Measurements from ENCODE around the gene PTPRU. TPM values are rescaled to one million over a fixed set of nuclear protein-coding genes. Genes with fewer than 3 reads are reported as not detected.
A peak's percentile ranks its signal among the peaks of the same experiment; 100 is the strongest.

PTPRU gene
- total RNA-seq, 1 donor from 2014 or later, result 3.5 TPM

- Mint-ChIP-seq H3K4me1 (ENCODE audit: unreplicated experiment) (no peaks in the 10 kb centered on the region), H3K27me3 (ENCODE audit: unreplicated experiment) (peaks cover 25% of the 10 kb centered on the region), H3K4me3 (ENCODE audit: unreplicated experiment) (no peak overlapping the region), H3K27ac (ENCODE audit: unreplicated experiment) (no peak overlapping the region), H3K36me3 (ENCODE audit: unreplicated experiment) (no peaks in the 10 kb centered on the region), H3K9me3 (ENCODE audit: unreplicated experiment) (no peaks in the 10 kb centered on the region)
- no peak for TF ChIP-seq CTCF (IDR thresholded peaks at IDR 0.05)
- DNase-seq (ENCODE audit: extremely low spot score, unreplicated experiment), result no peak
Observed at GRCh38 chr1:29349871-29350491, 113.7 kb downstream of the PTPRU start.

- Mint-ChIP-seq H3K9me3 (ENCODE audit: unreplicated experiment) (no peaks in the 10 kb centered on the region), H3K4me3 (ENCODE audit: unreplicated experiment) (no peak overlapping the region), H3K4me1 (ENCODE audit: unreplicated experiment) (no peaks in the 10 kb centered on the region), H3K36me3 (ENCODE audit: unreplicated experiment) (no peaks in the 10 kb centered on the region), H3K27ac (ENCODE audit: unreplicated experiment) (no peak overlapping the region), H3K27me3 (ENCODE audit: unreplicated experiment) (peaks cover 12% of the 10 kb centered on the region)
- DNase-seq (ENCODE audit: extremely low spot score, unreplicated experiment), result no peak
- TF ChIP-seq CTCF (IDR thresholded peaks at IDR 0.05), result no peak
Observed at GRCh38 chr1:29352719-29353420, 116.5 kb downstream of the PTPRU start.

- TF ChIP-seq CTCF (IDR thresholded peaks at IDR 0.05), result no peak
- Mint-ChIP-seq H3K4me3 (ENCODE audit: unreplicated experiment) (no peak overlapping the region), H3K27ac (ENCODE audit: unreplicated experiment) (no peak overlapping the region), H3K9me3 (ENCODE audit: unreplicated experiment) (no peaks in the 10 kb centered on the region), H3K36me3 (ENCODE audit: unreplicated experiment) (no peaks in the 10 kb centered on the region), H3K27me3 (ENCODE audit: unreplicated experiment) (peaks cover 9% of the 10 kb centered on the region), H3K4me1 (ENCODE audit: unreplicated experiment) (no peaks in the 10 kb centered on the region)
- peak; percentile 57 for DNase-seq (ENCODE audit: extremely low spot score, unreplicated experiment)
Observed at GRCh38 chr1:29354511-29355098, 118.3 kb downstream of the PTPRU start.

- H3K36me3 Mint-ChIP-seq (ENCODE audit: unreplicated experiment), result no peaks in the 10 kb centered on the region
- TF ChIP-seq CTCF (IDR thresholded peaks at IDR 0.05), result no peak
Observed at GRCh38 chr1:29355375-29355774, 119.1 kb downstream of the PTPRU start.

GRCh38 chr1:29356663-29357062 is 120.3 kb downstream of the PTPRU start:
- no peak for TF ChIP-seq CTCF (IDR thresholded peaks at IDR 0.05)
- no peaks in the 10 kb centered on the region for H3K36me3 Mint-ChIP-seq (ENCODE audit: unreplicated experiment)
- peaks cover 10% of the 10 kb centered on the region for H3K27me3 Mint-ChIP-seq (ENCODE audit: unreplicated experiment)
- no peak for DNase-seq (ENCODE audit: extremely low spot score, unreplicated experiment)
- H3K9me3 Mint-ChIP-seq (ENCODE audit: unreplicated experiment), result no peaks in the 10 kb centered on the region
- H3K4me1 Mint-ChIP-seq (ENCODE audit: unreplicated experiment), result no peaks in the 10 kb centered on the region
- no peak overlapping the region for H3K27ac Mint-ChIP-seq (ENCODE audit: unreplicated experiment)
- H3K4me3 Mint-ChIP-seq (ENCODE audit: unreplicated experiment), result no peak overlapping the region

More at GRCh38 chr1:29355375-29355774, 119.1 kb downstream of the PTPRU start:
- Mint-ChIP-seq H3K27ac (ENCODE audit: unreplicated experiment) (no peak overlapping the region), H3K9me3 (ENCODE audit: unreplicated experiment) (no peaks in the 10 kb centered on the region), H3K4me3 (ENCODE audit: unreplicated experiment) (no peak overlapping the region), H3K4me1 (ENCODE audit: unreplicated experiment) (no peaks in the 10 kb centered on the region), H3K27me3 (ENCODE audit: unreplicated experiment) (peaks cover 9% of the 10 kb centered on the region)
- no peak for DNase-seq (ENCODE audit: extremely low spot score, unreplicated experiment)

Measured in osteocyte (in vitro differentiated cells).